ENCODE results near the gene TSC1. TPM values are rescaled to one million over a fixed set of nuclear protein-coding genes. Genes with fewer than 3 reads are reported as not detected.
A peak's percentile ranks its signal among the peaks of the same experiment; 100 is the strongest.

The TSC1 gene
- total and polyA plus RNA-seq, 2 experiments from 2014 or later, result 18.8 to 22.4 TPM

- Histone ChIP-seq H3K27ac (no peak overlapping the region), H3K4me3 (no peak overlapping the region), H3K9ac (no peak overlapping the region), H3K27me3 (replicated peaks; ENCODE audit: insufficient read depth) (peaks cover 54% of the 10 kb centered on the region), H3K36me3 (ENCODE audit: low read depth) (no peaks in the 10 kb centered on the region), H2AFZ (no peak overlapping the region), H3K4me1 (ENCODE audit: insufficient read depth) (peaks cover 4% of the 10 kb centered on the region; the same call in 1 of the 2 replicates), H4K20me1 (ENCODE audit: insufficient read depth) (no peaks in the 10 kb centered on the region), H3F3A (ENCODE audit: insufficient read depth) (no peaks in the 10 kb centered on the region), H3K4me2 (ENCODE audit: unreplicated experiment) (no peak overlapping the region), H3K9me3 (ENCODE audit: low read depth) (no peaks in the 10 kb centered on the region), H3K79me2 (ENCODE audit: insufficient read depth) (no peaks in the 10 kb centered on the region), H3K9me2 (ENCODE audit: insufficient read depth) (no peaks in the 10 kb centered on the region)
- DNase-seq, result no peak
- WGBS, 2 experiments (ENCODE audit: low coverage in 1 of 2, low lambda C conversion rate in 2 of 2, missing lambda C conversion rate in 2 of 2), result 57 to 64% methylated on average over 11 of the region's 11 CpGs
- in situ Hi-C loops (cut with MboI), result no loop called here
- TF ChIP-seq EZH2phosphoT487 (IDR thresholded peaks at IDR 0.05; ENCODE audit: insufficient read depth, low read depth) (no peak), EZH2 (IDR thresholded peaks at IDR 0.05; ENCODE audit: insufficient read depth, poor library complexity, severe bottlenecking) (no peak)
Measured at GRCh38 chr9:132983491-132984201, 39.2 kb upstream of the TSC1 start.

- no peak overlapping the region for H3K27ac ChIP-seq
- peaks cover 60% of the 10 kb centered on the region for H3K27me3 ChIP-seq (replicated peaks; ENCODE audit: insufficient read depth)
- H3K4me2 ChIP-seq (ENCODE audit: unreplicated experiment), result no peak overlapping the region
- no peaks in the 10 kb centered on the region for H3K36me3 ChIP-seq (ENCODE audit: low read depth)
- no peaks in the 10 kb centered on the region for H3K79me2 ChIP-seq (ENCODE audit: insufficient read depth)
- no peaks in the 10 kb centered on the region for H4K20me1 ChIP-seq (ENCODE audit: insufficient read depth)
- no peak overlapping the region for H3K4me3 ChIP-seq
- WGBS, 2 experiments (ENCODE audit: low coverage in 1 of 2, low lambda C conversion rate in 2 of 2, missing lambda C conversion rate in 2 of 2), result 47 to 55% methylated on average over 8 of the region's 8 CpGs
- H3K9me2 ChIP-seq (ENCODE audit: insufficient read depth), result no peaks in the 10 kb centered on the region
- H3K9ac ChIP-seq, result no peak overlapping the region
- in situ Hi-C loops (cut with MboI), result no loop called here
- H3F3A ChIP-seq (ENCODE audit: insufficient read depth), result no peaks in the 10 kb centered on the region
- no peak overlapping the region for H2AFZ ChIP-seq
- no peak for DNase-seq
- TF ChIP-seq EZH2 (IDR thresholded peaks at IDR 0.05; ENCODE audit: insufficient read depth, poor library complexity, severe bottlenecking) (no peak), EZH2phosphoT487 (IDR thresholded peaks at IDR 0.05; ENCODE audit: insufficient read depth, low read depth) (no peak)
- peaks cover 4% of the 10 kb centered on the region; the same call in 1 of the 2 replicates for H3K4me1 ChIP-seq (ENCODE audit: insufficient read depth)
- H3K9me3 ChIP-seq (ENCODE audit: low read depth), result no peaks in the 10 kb centered on the region
Measured at GRCh38 chr9:132982458-132982857, 38.0 kb upstream of the TSC1 start.

GRCh38 chr9:132980157-132980556 lies 35.7 kb upstream of the TSC1 start:
- Histone ChIP-seq H3F3A (ENCODE audit: insufficient read depth) (no peaks in the 10 kb centered on the region), H3K9me2 (ENCODE audit: insufficient read depth) (no peaks in the 10 kb centered on the region), H2AFZ (no peak overlapping the region), H3K4me1 (ENCODE audit: insufficient read depth) (no peaks in the 10 kb centered on the region), H4K20me1 (ENCODE audit: insufficient read depth) (no peaks in the 10 kb centered on the region), H3K9me3 (ENCODE audit: low read depth) (no peaks in the 10 kb centered on the region), H3K79me2 (ENCODE audit: insufficient read depth) (no peaks in the 10 kb centered on the region), H3K4me2 (ENCODE audit: unreplicated experiment) (no peak overlapping the region), H3K27me3 (replicated peaks; ENCODE audit: insufficient read depth) (peaks cover 65% of the 10 kb centered on the region), H3K4me3 (no peak overlapping the region), H3K36me3 (ENCODE audit: low read depth) (no peaks in the 10 kb centered on the region), H3K9ac (no peak overlapping the region), H3K27ac (no peak overlapping the region)
- TF ChIP-seq EZH2 (IDR thresholded peaks at IDR 0.05; ENCODE audit: insufficient read depth, poor library complexity, severe bottlenecking) (no peak), EZH2phosphoT487 (IDR thresholded peaks at IDR 0.05; ENCODE audit: insufficient read depth, low read depth) (no peak)
- in situ Hi-C loops (cut with MboI), result no loop called here
- DNase-seq, result no peak
- 57 to 60% methylated on average over 4 to 5 of the region's 5 CpGs for WGBS, 2 experiments (ENCODE audit: low coverage in 1 of 2, low lambda C conversion rate in 2 of 2, missing lambda C conversion rate in 2 of 2)

GRCh38 chr9:132978451-132979131 lies 34.2 kb upstream of the TSC1 start, which contains the start of gene GFI1B:
Gene GFI1B, plus strand, starts transcription at chr9:132978694. Its CDS starts 7,985 bp downstream, at chr9:132986679.
- no peak within 1 kb of the TSS for H3K9ac ChIP-seq
- no peak within 1 kb of the TSS for H3K4me3 ChIP-seq
- WGBS, 2 experiments (ENCODE audit: low coverage in 1 of 2, low lambda C conversion rate in 2 of 2, missing lambda C conversion rate in 2 of 2), result 13 to 15% methylated on average over 26 of the region's 26 CpGs
- no peak within 1 kb of the TSS for H2AFZ ChIP-seq
- peak; percentile 81 for TF ChIP-seq EZH2 (IDR thresholded peaks at IDR 0.05; ENCODE audit: insufficient read depth, poor library complexity, severe bottlenecking)
- no peak for TF ChIP-seq EZH2phosphoT487 (IDR thresholded peaks at IDR 0.05; ENCODE audit: insufficient read depth, low read depth)
- no peaks in the 10 kb centered on the region for H3K4me1 ChIP-seq (ENCODE audit: insufficient read depth)
- DNase-seq, result no peak
- no peak within 1 kb of the TSS for H3K27ac ChIP-seq
- H3K9me2 ChIP-seq (ENCODE audit: insufficient read depth), result no peaks in the 10 kb centered on the region
- H3F3A ChIP-seq (ENCODE audit: insufficient read depth), result no peaks in the 10 kb centered on the region
- no peaks in the 10 kb centered on the region for H3K36me3 ChIP-seq (ENCODE audit: low read depth)
- H3K4me2 ChIP-seq (ENCODE audit: unreplicated experiment), result no peak within 1 kb of the TSS
- peaks cover 63% of the 10 kb centered on the region for H3K27me3 ChIP-seq (replicated peaks; ENCODE audit: insufficient read depth)
- no peaks in the 10 kb centered on the region for H3K9me3 ChIP-seq (ENCODE audit: low read depth)
- no peaks in the 10 kb centered on the region for H4K20me1 ChIP-seq (ENCODE audit: insufficient read depth)
- in situ Hi-C loops (cut with MboI), result no loop called here
- no peaks in the 10 kb centered on the region for H3K79me2 ChIP-seq (ENCODE audit: insufficient read depth)

All from GM23248 (cell line).